Liver (tissue), 3 donors: ENCODE measurements around the gene CETN1.

Source experiments
- ATF3 ChIP-seq: IDR thresholded peaks from 2 replicates; pipeline ENCODE4 v1.6.1; 2016; ENCODE audit warnings: antibody characterized with exemption
- CTCF ChIP-seq: fragments of 150-350 bp; IDR thresholded peaks from 2 replicates; pipeline ENCODE4 v1.5.1; 2017; ENCODE audit warnings: improper control_type of control experiment, low read depth, low read length; ENCODE audit not compliant: missing input control
- EGR1 ChIP-seq, 2 donors: IDR thresholded peaks; 2 replicates each; pipeline ENCODE4 v1.6.1; 2016 to 2018; ENCODE audit warnings: antibody characterized with exemption in 2 of 2, low read depth in 2 of 2
- FOXA1 ChIP-seq: IDR thresholded peaks from 2 replicates; pipeline ENCODE4 v1.6.1; 2016; ENCODE audit warnings: antibody characterized with exemption
- GABPA ChIP-seq, 2 donors: IDR thresholded peaks in 1 of 2; conservative IDR thresholded peaks in 1 of 2; 2 replicates each; pipeline ENCODE4 v1.6.1; 2016; ENCODE audit warnings: antibody characterized with exemption in 2 of 2, mild to moderate bottlenecking in 1 of 2, moderate library complexity in 1 of 2
- JUND ChIP-seq, 2 donors: IDR thresholded peaks; 2 replicates each; pipeline ENCODE4 v1.6.1; 2016; ENCODE audit warnings: antibody characterized with exemption in 2 of 2
- MAX ChIP-seq: IDR thresholded peaks from 2 replicates; pipeline ENCODE4 v1.6.1; 2016; ENCODE audit warnings: antibody characterized with exemption
- RAD21 ChIP-seq, 2 donors: IDR thresholded peaks; 2 replicates each; pipeline ENCODE4 v1.6.1; 2016; ENCODE audit warnings: antibody characterized with exemption in 2 of 2, mild to moderate bottlenecking in 2 of 2
- REST ChIP-seq: IDR thresholded peaks from 2 replicates; pipeline ENCODE4 v1.6.1; 2016; ENCODE audit warnings: antibody characterized with exemption, mild to moderate bottlenecking
- RXRA ChIP-seq, 2 donors: IDR thresholded peaks; 2 replicates each; pipeline ENCODE4 v1.6.1; 2017 to 2018; ENCODE audit warnings: antibody characterized with exemption in 2 of 2, mild to moderate bottlenecking in 1 of 2
- SP1 ChIP-seq: IDR thresholded peaks from 2 replicates; pipeline ENCODE4 v1.6.1; 2018; ENCODE audit warnings: antibody characterized with exemption, mild to moderate bottlenecking
- TAF1 ChIP-seq: conservative IDR thresholded peaks from 2 replicates; pipeline ENCODE4 v1.6.1; 2016; ENCODE audit warnings: antibody characterized with exemption, mild to moderate bottlenecking
- donor health status: healthy.
- donor health status: healthy.

GRCh38 chr18:629269-630150 lies 49.3 kb downstream of the CETN1 start:
- no peak for TF ChIP-seq CTCF
- TF ChIP-seq EGR1 (IDR thresholded peaks at IDR 0.05; ENCODE audit: low read depth in 2 of 2) = no peak
- no peak for TF ChIP-seq TAF1
- no peak for TF ChIP-seq RAD21 (IDR thresholded peaks at IDR 0.05)
- no peak for TF ChIP-seq REST
- no peak for TF ChIP-seq SP1
- TF ChIP-seq ATF3 = no peak
- TF ChIP-seq JUND (IDR thresholded peaks at IDR 0.05) = no peak
- TF ChIP-seq GABPA (IDR thresholded peaks at IDR 0.05 in 1 of 2, conservative IDR thresholded peaks at IDR 0.05 in 1 of 2) = no peak
- TF ChIP-seq MAX = no peak
- TF ChIP-seq RXRA (IDR thresholded peaks at IDR 0.05) = no peak
- no peak for TF ChIP-seq FOXA1
